ENCODE measurements around the gene ASB16. TPM values are rescaled to one million over a fixed set of nuclear protein-coding genes. Genes with fewer than 3 reads are reported as not detected.

Gene ASB16
- total and polyA plus RNA-seq, 9 of the 15 experiments (the other 6 are each of a cell fraction or from before 2014, with no cell fraction given): 0.03 to 0.07 TPM; not detected in 7

GRCh38 chr17:44155488-44155887 is 15.0 kb upstream of the ASB16 start (continued):
- TF ChIP-seq THRB (CRISPR knock-in tag; conservative IDR thresholded peaks at IDR 0.05): no peak

- CTCF ChIA-PET (ENCODE audit: low intra/inter-chr PET ratio): no interaction called here
- peak overlapping the region; percentile 50 for H3K4me2 ChIP-seq (ENCODE audit: insufficient read depth, low read length)
- WGBS (ENCODE audit: insufficient coverage, low coverage, missing lambda C conversion rate): under 1% methylated on average over 15 of the region's 15 CpGs
- peak overlapping the region; percentile 33; the same call in 1 of the 2 replicates for H2AFZ ChIP-seq (ENCODE audit: low read depth, low read length)
- peak overlapping the region; percentile 79 for H3K27ac ChIP-seq (ENCODE audit: extremely low read depth, low read depth, low read length)
- peaks cover 57% of the 10 kb centered on the region for H3K36me3 ChIP-seq (ENCODE audit: control insufficient read depth, insufficient read depth, low read length)
- H3K9me3 ChIP-seq (replicated peaks; ENCODE audit: control insufficient read depth, insufficient read depth, low read depth, low read length): no peaks in the 10 kb centered on the region
- intact Hi-C loops (cut with micrococcal nuclease) (loop anchor here (10.0 kb wide), 1 partner anchor 145 kb away; the partner anchor contains the start of gene TMEM101), in situ Hi-C loops (cut with MboI) (no loop called here)
- POLR2A ChIA-PET: interaction anchor here (0.5 to 3.6 kb wide), 8 partner anchors 9 to 734 kb away, joined by 3 to 20 read pairs (median 3); no protein-coding TSS in a partner anchor
- TSS peak; percentile 31 for BruUV-seq (replicated peaks)
- H3K27me3 ChIP-seq (ENCODE audit: control insufficient read depth in 2 of 2, insufficient read depth in 2 of 2, low read length in 2 of 2): no peaks in the 10 kb centered on the region
- FAIRE-seq (peak; percentile 98), DNase-seq (ENCODE audit: extremely low read depth in 1 of 4, low spot score in 3 of 4) (peak; percentile 45 to 90 (median 52)), ATAC-seq (peak; percentile 96)
- H3K4me1 ChIP-seq (replicated peaks in 1 of 2; ENCODE audit: control insufficient read depth in 2 of 2, insufficient read depth in 2 of 2, low read length in 2 of 2): peaks cover 20 to 24% of the 10 kb centered on the region in 2 experiments
- no peaks in the 10 kb centered on the region for H3K79me2 ChIP-seq (ENCODE audit: control insufficient read depth, insufficient read depth, low read length)
- no peaks in the 10 kb centered on the region for H4K20me1 ChIP-seq (replicated peaks; ENCODE audit: control insufficient read depth, insufficient read depth, low read length)
- peak overlapping the region; percentile 33; a peak in 3 of 4 replicates for H3K9ac ChIP-seq (ENCODE audit: insufficient read depth in 1 of 2, low read depth in 2 of 2, low read length in 2 of 2)
- H3K4me3 ChIP-seq: no peak overlapping the region
- H3K9me1 ChIP-seq (ENCODE audit: control insufficient read depth, insufficient read depth, low read length): no peaks in the 10 kb centered on the region
- no peak for TF ChIP-seq PCBP1 (IDR thresholded peaks at IDR 0.05; ENCODE audit: low read depth, low read length, poor library complexity, severe bottlenecking)
- peak; percentile 86 to 88; a peak in 3 of 4 replicates for TF ChIP-seq FOXK2 (conservative IDR thresholded peaks at IDR 0.05 in 1 of 2, IDR thresholded peaks at IDR 0.05 in 1 of 2; ENCODE audit: low read depth in 2 of 2)
- TF ChIP-seq, protein P1, sequence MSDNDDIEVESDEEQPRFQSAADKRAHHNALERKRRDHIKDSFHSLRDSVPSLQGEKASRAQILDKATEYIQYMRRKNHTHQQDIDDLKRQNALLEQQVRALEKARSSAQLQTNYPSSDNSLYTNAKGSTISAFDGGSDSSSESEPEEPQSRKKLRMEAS (CRISPR knock-in tag; IDR thresholded peaks at IDR 0.05): peak; percentile 69
- TF ChIP-seq, protein P2, sequence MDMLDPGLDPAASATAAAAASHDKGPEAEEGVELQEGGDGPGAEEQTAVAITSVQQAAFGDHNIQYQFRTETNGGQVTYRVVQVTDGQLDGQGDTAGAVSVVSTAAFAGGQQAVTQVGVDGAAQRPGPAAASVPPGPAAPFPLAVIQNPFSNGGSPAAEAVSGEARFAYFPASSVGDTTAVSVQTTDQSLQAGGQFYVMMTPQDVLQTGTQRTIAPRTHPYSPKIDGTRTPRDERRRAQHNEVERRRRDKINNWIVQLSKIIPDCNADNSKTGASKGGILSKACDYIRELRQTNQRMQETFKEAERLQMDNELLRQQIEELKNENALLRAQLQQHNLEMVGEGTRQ (CRISPR knock-in tag; IDR thresholded peaks at IDR 0.05): peak; percentile 95
- no peak for TF ChIP-seq PTRF (tag; IDR thresholded peaks at IDR 0.05)
- peak; percentile 15 for TF ChIP-seq NEUROD1 (IDR thresholded peaks at IDR 0.05; ENCODE audit: borderline replicate concordance, low read depth, low read length, partially characterized antibody)
- no peak for TF ChIP-seq WHSC1 (IDR thresholded peaks at IDR 0.05; ENCODE audit: low read length)
- no peak for TF ChIP-seq POLR2H (tag; IDR thresholded peaks at IDR 0.05; ENCODE audit: low read depth)
- TF ChIP-seq, protein P3, sequence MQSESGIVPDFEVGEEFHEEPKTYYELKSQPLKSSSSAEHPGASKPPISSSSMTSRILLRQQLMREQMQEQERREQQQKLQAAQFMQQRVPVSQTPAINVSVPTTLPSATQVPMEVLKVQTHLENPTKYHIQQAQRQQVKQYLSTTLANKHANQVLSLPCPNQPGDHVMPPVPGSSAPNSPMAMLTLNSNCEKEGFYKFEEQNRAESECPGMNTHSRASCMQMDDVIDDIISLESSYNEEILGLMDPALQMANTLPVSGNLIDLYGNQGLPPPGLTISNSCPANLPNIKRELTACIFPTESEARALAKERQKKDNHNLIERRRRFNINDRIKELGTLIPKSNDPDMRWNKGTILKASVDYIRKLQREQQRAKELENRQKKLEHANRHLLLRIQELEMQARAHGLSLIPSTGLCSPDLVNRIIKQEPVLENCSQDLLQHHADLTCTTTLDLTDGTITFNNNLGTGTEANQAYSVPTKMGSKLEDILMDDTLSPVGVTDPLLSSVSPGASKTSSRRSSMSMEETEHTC (IDR thresholded peaks at IDR 0.05): peak; percentile 78
- peak in 1 of 2 experiments; percentile 39; a peak in 2 of 4 replicates for TF ChIP-seq TEAD1 (CRISPR knock-in tag; IDR thresholded peaks at IDR 0.05)
- no peak; the same call in 1 of the 2 replicates for TF ChIP-seq GATA2 (CRISPR knock-in tag; IDR thresholded peaks at IDR 0.05)
- peak; percentile 75 for TF ChIP-seq CREM (IDR thresholded peaks at IDR 0.05; ENCODE audit: low read depth)
- no peak for TF ChIP-seq U2AF1 (optimal IDR thresholded peaks at IDR 0.05; ENCODE audit: low read depth, low read length)
Observed at GRCh38 chr17:44159519-44160210, 10.8 kb upstream of the ASB16 start.
